Peyer's patch (tissue), 4 donors: ENCODE measurements around the gene CHAC1. TPM values are rescaled to one million over a fixed set of nuclear protein-coding genes. Genes with fewer than 3 reads are reported as not detected.
A peak's percentile ranks its signal among the peaks of the same experiment; 100 is the strongest.

Experiments
- DNase-seq, 3 donors: peaks; one replicate each; pipeline ENCODE4 v3.0.0-alpha.2; 2017 to 2019
- H3K27ac ChIP-seq, 4 donors: fragments of 200-600 bp; sonication (generic); one replicate each; pipeline ENCODE4 v1.5.1; 2016 to 2019
- H3K27me3 ChIP-seq, 2 donors: fragments of 200-600 bp; sonication (generic); one replicate each; pipeline ENCODE4 v1.5.1; 2019
- H3K36me3 ChIP-seq, 3 donors: fragments of 200-600 bp; sonication (generic); one replicate each; pipeline ENCODE4 v1.5.1; 2016 to 2019
- H3K4me1 ChIP-seq, 4 donors: fragments of 200-600 bp; sonication (generic); one replicate each; pipeline ENCODE4 v1.5.1; 2016 to 2019
- H3K4me3 ChIP-seq, 4 donors: fragments of 200-600 bp; sonication (generic); 1 replicate in 3 of 4; 2 replicates in 1 of 4; pipeline ENCODE4 v1.5.1; 2016 to 2019; ENCODE audit warnings: mild to moderate bottlenecking in 1 of 4
- H3K9me3 ChIP-seq, 4 donors: fragments of 200-600 bp; sonication (generic); one replicate each; pipeline ENCODE4 v1.5.1; 2016 to 2019; ENCODE audit warnings: mild to moderate bottlenecking in 1 of 4
- POLR2A ChIP-seq, 2 donors: fragments of 450-650 bp; IDR thresholded peaks; one replicate each; pipeline ENCODE4 v1.5.1; 2017; ENCODE audit warnings: antibody characterized with exemption in 2 of 2, mild to moderate bottlenecking in 2 of 2, moderate library complexity in 2 of 2
- total RNA-seq, 4 donors: library from RNA; depleted of rRNA; stranded (reverse); fragments of >200 nt; gene quantifications; one replicate each; pipeline ENCODE4 v1.1.0, GENCODE V29; 2016
- TF ChIP-seq, protein P1 (sequence below), 6 experiments: fragments of 450-650 bp in 4 of 6; fragments of 200-600 bp in 2 of 6; sonication (generic) in 1 of 6; IDR thresholded peaks; one replicate each; pipeline ENCODE4 v1.5.1; 2017 to 2019; ENCODE audit warnings: antibody characterized with exemption in 6 of 6, mild to moderate bottlenecking in 3 of 6, moderate library complexity in 1 of 6

CHAC1 gene
- total RNA-seq, 4 donors from 2014 or later, result 2.4 TPM; not detected in 3

- H3K4me1 ChIP-seq, result peaks cover 10 to 77% (median 46%) of the 10 kb centered on the region in 4 donors
- peak within 1 kb of the TSS; percentile 35 to 68 (median 54) for H3K4me3 ChIP-seq
- DNase-seq, result peak in 2 of 3 donors; percentile 84 to 87
- no peaks in the 10 kb centered on the region for H3K9me3 ChIP-seq
- H3K36me3 ChIP-seq, result no peaks in the 10 kb centered on the region
- H3K27me3 ChIP-seq, result no peaks in the 10 kb centered on the region
- peak within 1 kb of the TSS; percentile 36 to 71 (median 61) for H3K27ac ChIP-seq
- TF ChIP-seq, protein P1, sequence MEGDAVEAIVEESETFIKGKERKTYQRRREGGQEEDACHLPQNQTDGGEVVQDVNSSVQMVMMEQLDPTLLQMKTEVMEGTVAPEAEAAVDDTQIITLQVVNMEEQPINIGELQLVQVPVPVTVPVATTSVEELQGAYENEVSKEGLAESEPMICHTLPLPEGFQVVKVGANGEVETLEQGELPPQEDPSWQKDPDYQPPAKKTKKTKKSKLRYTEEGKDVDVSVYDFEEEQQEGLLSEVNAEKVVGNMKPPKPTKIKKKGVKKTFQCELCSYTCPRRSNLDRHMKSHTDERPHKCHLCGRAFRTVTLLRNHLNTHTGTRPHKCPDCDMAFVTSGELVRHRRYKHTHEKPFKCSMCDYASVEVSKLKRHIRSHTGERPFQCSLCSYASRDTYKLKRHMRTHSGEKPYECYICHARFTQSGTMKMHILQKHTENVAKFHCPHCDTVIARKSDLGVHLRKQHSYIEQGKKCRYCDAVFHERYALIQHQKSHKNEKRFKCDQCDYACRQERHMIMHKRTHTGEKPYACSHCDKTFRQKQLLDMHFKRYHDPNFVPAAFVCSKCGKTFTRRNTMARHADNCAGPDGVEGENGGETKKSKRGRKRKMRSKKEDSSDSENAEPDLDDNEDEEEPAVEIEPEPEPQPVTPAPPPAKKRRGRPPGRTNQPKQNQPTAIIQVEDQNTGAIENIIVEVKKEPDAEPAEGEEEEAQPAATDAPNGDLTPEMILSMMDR (IDR thresholded peaks at IDR 0.05), result peak in 1 of 6 experiments; percentile 31
- peak; percentile 85 to 90 for TF ChIP-seq POLR2A (IDR thresholded peaks at IDR 0.05)
These were observed 24.2 kb upstream of the CHAC1 start, which contains the start of gene DLL4 for GRCh38 chr15:40928821-40929659. Gene DLL4 (plus strand): TSS chr15:40929340. CDS start chr15:40929669, 329 bp downstream.

GRCh38 chr15:40929660-40930429, 23.4 kb upstream of the CHAC1 start:
- Histone ChIP-seq H3K4me1 (peaks cover 10 to 77% (median 46%) of the 10 kb centered on the region in 4 donors), H3K27ac (peak overlapping the region; percentile 36 to 71 (median 56)), H3K9me3 (no peaks in the 10 kb centered on the region), H3K4me3 (peak overlapping the region; percentile 35 to 68 (median 54)), H3K27me3 (no peaks in the 10 kb centered on the region), H3K36me3 (peaks cover 0 to 6% (median 0%) of the 10 kb centered on the region in 3 donors)
- peak in 2 of 3 donors; percentile 67 to 75 for DNase-seq
- no peak for TF ChIP-seq POLR2A (IDR thresholded peaks at IDR 0.05)
- TF ChIP-seq, protein P1 (IDR thresholded peaks at IDR 0.05), result no peak

- Histone ChIP-seq H3K9me3 (no peaks in the 10 kb centered on the region), H3K27ac (peak overlapping the region; percentile 1 to 72 (median 38)), H3K4me1 (peaks cover 10 to 74% (median 46%) of the 10 kb centered on the region in 4 donors), H3K4me3 (peak overlapping the region; percentile 35 to 68 (median 54)), H3K27me3 (no peaks in the 10 kb centered on the region), H3K36me3 (peaks cover 0 to 12% (median 0%) of the 10 kb centered on the region in 3 donors)
- peak in 2 of 3 donors; percentile 63 to 78 for DNase-seq
- no peak for TF ChIP-seq POLR2A (IDR thresholded peaks at IDR 0.05)
- TF ChIP-seq, protein P1 (IDR thresholded peaks at IDR 0.05), result peak in 5 of 6 experiments; percentile 30 to 54 (median 46)
These were observed 22.6 kb upstream of the CHAC1 start for GRCh38 chr15:40930430-40931299.

- H3K36me3 ChIP-seq, result peaks cover 0 to 21% (median 0%) of the 10 kb centered on the region in 3 donors
- no peaks in the 10 kb centered on the region for H3K27me3 ChIP-seq
- DNase-seq, result no peak
- H3K4me1 ChIP-seq, result peaks cover 5 to 65% (median 37%) of the 10 kb centered on the region in 4 donors
- TF ChIP-seq, protein P1 (IDR thresholded peaks at IDR 0.05), result no peak
- no peak for TF ChIP-seq POLR2A (IDR thresholded peaks at IDR 0.05)
- H3K9me3 ChIP-seq, result no peaks in the 10 kb centered on the region
- peak overlapping the region in 3 of 4 donors; percentile 6 to 72 (median 61) for H3K27ac ChIP-seq
- peak overlapping the region in 3 of 4 donors; percentile 35 to 68 (median 58) for H3K4me3 ChIP-seq
These were observed 21.8 kb upstream of the CHAC1 start for GRCh38 chr15:40931300-40932142.
